Neural cell (in vitro differentiated cells): Measurements from ENCODE around the gene CLEC16A. TPM values are rescaled to one million over a fixed set of nuclear protein-coding genes. Genes with fewer than 3 reads are reported as not detected.
"Not testable (repeated sequence)": the region's sequence is repeated elsewhere in the genome, so short reads cannot be mapped to it uniquely, and the experiment has no call there.

ENCODE experiments used
- H2AFZ ChIP-seq: fragments of 200-600, 300-800 bp; sonication (generic), shearing (Covaris generic); 2 replicates; pipeline ENCODE4 v1.6.0; 2014; ENCODE audit warnings: low read depth, mild to moderate bottlenecking, antibody characterized with exemption, low read length, moderate library complexity
- H3F3A ChIP-seq: fragments of 200-600 bp; shearing (Covaris generic); 2 replicates; pipeline ENCODE4 v1.6.1; 2016; ENCODE audit warnings: mild to moderate bottlenecking, moderate library complexity, mixed read lengths, antibody characterized with exemption, low read length; ENCODE audit not compliant: insufficient read depth, poor library complexity, severe bottlenecking
- H3K27ac ChIP-seq: fragments of 200-600, 300-800 bp; sonication (generic), shearing (Covaris generic); 2 replicates; pipeline ENCODE4 v1.5.1; 2014; ENCODE audit warnings: mild to moderate bottlenecking, low read length, moderate library complexity
- H3K27me3 ChIP-seq: fragments of 300-800, 200-600 bp; sonication (generic), shearing (Covaris generic); 2 replicates; pipeline ENCODE4 v1.6.0; 2014; ENCODE audit warnings: mild to moderate bottlenecking, low read depth, low read length, moderate library complexity; ENCODE audit not compliant: insufficient read depth
- H3K36me3 ChIP-seq: fragments of 300-800, 200-600 bp; sonication (generic), shearing (Covaris generic); 2 replicates; pipeline ENCODE4 v1.5.1; 2014; ENCODE audit warnings: mild to moderate bottlenecking, antibody characterized with exemption, low read length, moderate library complexity; ENCODE audit not compliant: insufficient read depth
- H3K4me2 ChIP-seq: fragments of 300-800, 200-600 bp; sonication (generic), shearing (Covaris generic); 2 replicates; pipeline ENCODE4 v1.6.0; 2014; ENCODE audit warnings: mild to moderate bottlenecking, low read length
- H3K4me3 ChIP-seq: fragments of 300-800, 200-600 bp; sonication (generic), shearing (Covaris generic); 2 replicates; pipeline ENCODE4 v1.5.1; 2014; ENCODE audit warnings: mild to moderate bottlenecking, low read length, moderate library complexity
- H3K79me2 ChIP-seq: fragments of 200-600 bp; shearing (Covaris generic); replicated peaks from 2 replicates; pipeline ENCODE4 v1.6.0; 2014; ENCODE audit warnings: mild to moderate bottlenecking, low read length, moderate library complexity; ENCODE audit not compliant: insufficient read depth
- H3K9ac ChIP-seq: fragments of 300-800, 200-600 bp; sonication (generic), shearing (Covaris generic); 2 replicates; pipeline ENCODE4 v1.6.1; 2016; ENCODE audit warnings: mild to moderate bottlenecking, low read length, mixed read lengths
- H3K9me2 ChIP-seq: fragments of 200-600 bp; shearing (Covaris generic); 2 replicates; pipeline ENCODE4 v1.6.1; 2016; ENCODE audit warnings: mild to moderate bottlenecking, low read length, mixed read lengths; ENCODE audit not compliant: insufficient read depth
- H3K9me3 ChIP-seq: fragments of 200-600, 300-800 bp; sonication (generic), shearing (Covaris generic); 2 replicates; pipeline ENCODE4 v1.6.1; 2016; ENCODE audit warnings: mild to moderate bottlenecking, mixed run types, low read length, moderate library complexity, mixed read lengths
- H4K20me1 ChIP-seq: fragments of 200-600 bp; shearing (Covaris generic); 2 replicates; pipeline ENCODE4 v1.6.1; 2016; ENCODE audit warnings: mild to moderate bottlenecking, mixed run types; ENCODE audit not compliant: insufficient read depth
- CTCF ChIP-seq: fragments of 450-650 bp; IDR thresholded peaks from 2 replicates; pipeline ENCODE4 v1.5.1; 2014; ENCODE audit warnings: antibody characterized with exemption, mild to moderate bottlenecking, moderate library complexity; ENCODE audit not compliant: poor library complexity, severe bottlenecking
- EP300 ChIP-seq: fragments of 450-650 bp; conservative IDR thresholded peaks from 2 replicates; pipeline ENCODE4 v1.6.1; 2014; ENCODE audit warnings: antibody characterized with exemption, mild to moderate bottlenecking, moderate library complexity; ENCODE audit not compliant: poor library complexity, severe bottlenecking
- EZH2 ChIP-seq: fragments of 200-600, 300-800 bp; shearing (Covaris generic), sonication (generic); IDR thresholded peaks from 2 replicates; pipeline ENCODE4 v1.6.1; 2014; ENCODE audit warnings: antibody characterized with exemption, low read length, borderline replicate concordance, mild to moderate bottlenecking; ENCODE audit not compliant: insufficient read depth, poor library complexity, severe bottlenecking
- MXI1 ChIP-seq: fragments of 450-650 bp; conservative IDR thresholded peaks from 2 replicates; pipeline ENCODE4 v1.6.1; 2014; ENCODE audit warnings: antibody characterized with exemption, mild to moderate bottlenecking; ENCODE audit not compliant: poor library complexity, severe bottlenecking
- POLR2AphosphoS5 ChIP-seq: IDR thresholded peaks from 2 replicates; pipeline ENCODE4 v1.6.1; 2012
- RAD21 ChIP-seq: fragments of 450-650 bp; conservative IDR thresholded peaks from 2 replicates; pipeline ENCODE4 v1.6.1; 2014; ENCODE audit warnings: antibody characterized with exemption, mild to moderate bottlenecking, moderate library complexity
- REST ChIP-seq: IDR thresholded peaks from 2 replicates; pipeline ENCODE4 v1.6.1; 2012; ENCODE audit warnings: borderline replicate concordance
- SMC3 ChIP-seq: fragments of 450-650 bp; conservative IDR thresholded peaks from 2 replicates; pipeline ENCODE4 v1.6.1; 2014; ENCODE audit warnings: antibody characterized with exemption, mild to moderate bottlenecking, moderate library complexity; ENCODE audit not compliant: poor library complexity
- TAF1 ChIP-seq: IDR thresholded peaks from 2 replicates; pipeline ENCODE4 v1.6.1; 2012; ENCODE audit warnings: low read depth
- polyA plus RNA-seq: library from polyadenylated mRNA; depleted of rRNA; stranded (reverse); fragments of >200 nt; gene quantifications from 2 replicates; pipeline ENCODE4 v1.2.3, GENCODE V29; 2014

The CLEC16A gene
- polyA plus RNA-seq, 1 donor from 2014 or later: 11.1 TPM

- H3K79me2 ChIP-seq, H2AFZ ChIP-seq, H3F3A ChIP-seq, H3K4me3 ChIP-seq, H3K27me3 ChIP-seq, H3K9me2 ChIP-seq, H4K20me1 ChIP-seq, H3K4me2 ChIP-seq, H3K36me3 ChIP-seq, H3K27ac ChIP-seq, H3K9ac ChIP-seq, H3K9me3 ChIP-seq: not testable (repeated sequence)
Measured at GRCh38 chr16:10929097-10929496, 15.3 kb upstream of the CLEC16A start.

- Histone ChIP-seq H3K79me2 (no peaks in the 10 kb centered on the region), H3K27ac (no peak overlapping the region), H3K4me2 (no peak overlapping the region), H3K27me3 (no peaks in the 10 kb centered on the region), H3F3A (no peaks in the 10 kb centered on the region), H3K9me3 (no peaks in the 10 kb centered on the region), H3K9ac (no peak overlapping the region), H3K4me3 (no peak overlapping the region), H2AFZ (no peak overlapping the region), H3K36me3 (no peaks in the 10 kb centered on the region), H3K9me2 (no peaks in the 10 kb centered on the region), H4K20me1 (no peaks in the 10 kb centered on the region)
- TF ChIP-seq CTCF: no peak
- TF ChIP-seq POLR2AphosphoS5: no peak
- no peak for TF ChIP-seq SMC3
- no peak for TF ChIP-seq REST
- TF ChIP-seq EZH2: no peak
- no peak for TF ChIP-seq EP300
- no peak for TF ChIP-seq TAF1
- TF ChIP-seq RAD21: no peak
- no peak for TF ChIP-seq MXI1
Measured at GRCh38 chr16:10929853-10930754, 14.3 kb upstream of the CLEC16A start.
